ENCODE results near the gene CD164L2.

CD164L2 gene

GRCh38 chr1:27356619-27357280 is 26.4 kb downstream of the CD164L2 start:
- DNase-seq (ENCODE audit: low read depth): no peak
- TF ChIP-seq, protein P1, sequence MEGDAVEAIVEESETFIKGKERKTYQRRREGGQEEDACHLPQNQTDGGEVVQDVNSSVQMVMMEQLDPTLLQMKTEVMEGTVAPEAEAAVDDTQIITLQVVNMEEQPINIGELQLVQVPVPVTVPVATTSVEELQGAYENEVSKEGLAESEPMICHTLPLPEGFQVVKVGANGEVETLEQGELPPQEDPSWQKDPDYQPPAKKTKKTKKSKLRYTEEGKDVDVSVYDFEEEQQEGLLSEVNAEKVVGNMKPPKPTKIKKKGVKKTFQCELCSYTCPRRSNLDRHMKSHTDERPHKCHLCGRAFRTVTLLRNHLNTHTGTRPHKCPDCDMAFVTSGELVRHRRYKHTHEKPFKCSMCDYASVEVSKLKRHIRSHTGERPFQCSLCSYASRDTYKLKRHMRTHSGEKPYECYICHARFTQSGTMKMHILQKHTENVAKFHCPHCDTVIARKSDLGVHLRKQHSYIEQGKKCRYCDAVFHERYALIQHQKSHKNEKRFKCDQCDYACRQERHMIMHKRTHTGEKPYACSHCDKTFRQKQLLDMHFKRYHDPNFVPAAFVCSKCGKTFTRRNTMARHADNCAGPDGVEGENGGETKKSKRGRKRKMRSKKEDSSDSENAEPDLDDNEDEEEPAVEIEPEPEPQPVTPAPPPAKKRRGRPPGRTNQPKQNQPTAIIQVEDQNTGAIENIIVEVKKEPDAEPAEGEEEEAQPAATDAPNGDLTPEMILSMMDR (conservative IDR thresholded peaks at IDR 0.05; ENCODE audit: low read length): no peak
- no peak overlapping the region for H3K4me3 ChIP-seq (ENCODE audit: low read length)

GRCh38 chr1:27356277-27356618 is 26.9 kb downstream of the CD164L2 start:
- DNase-seq (ENCODE audit: low read depth): no peak
- TF ChIP-seq, protein P1 (conservative IDR thresholded peaks at IDR 0.05; ENCODE audit: low read length): no peak
- H3K4me3 ChIP-seq (ENCODE audit: low read length): no peak overlapping the region

DNA sequence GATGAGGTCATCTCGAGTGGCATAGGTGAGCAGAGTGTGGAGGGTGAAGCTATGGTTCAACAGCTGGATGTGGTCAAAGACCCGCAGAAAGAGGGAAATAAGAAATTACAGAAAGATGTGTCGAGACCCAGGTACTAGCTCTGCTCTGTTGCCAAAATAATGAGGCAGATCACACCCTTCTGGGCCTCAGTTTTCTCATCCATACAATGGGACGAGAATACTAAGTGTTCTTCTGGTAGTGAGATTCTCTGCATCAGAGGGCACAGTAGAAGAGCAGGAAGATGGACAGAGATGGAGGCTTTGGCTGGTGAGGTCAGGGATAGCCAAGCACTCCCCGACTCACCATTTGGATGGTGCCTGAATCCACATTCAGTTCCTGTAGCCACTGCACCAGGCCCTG is 27.4 kb downstream of the CD164L2 start:
- H3K4me3 ChIP-seq (ENCODE audit: low read length): no peak overlapping the region
- TF ChIP-seq, protein P1 (conservative IDR thresholded peaks at IDR 0.05; ENCODE audit: low read length): no peak
- no peak for DNase-seq (ENCODE audit: low read depth)

- no peak for DNase-seq (ENCODE audit: low read depth)
- TF ChIP-seq, protein P1 (conservative IDR thresholded peaks at IDR 0.05; ENCODE audit: low read length): no peak
- no peak overlapping the region for H3K4me3 ChIP-seq (ENCODE audit: low read length)
Observed at GRCh38 chr1:27353629-27354028, 29.5 kb downstream of the CD164L2 start.

DNA sequence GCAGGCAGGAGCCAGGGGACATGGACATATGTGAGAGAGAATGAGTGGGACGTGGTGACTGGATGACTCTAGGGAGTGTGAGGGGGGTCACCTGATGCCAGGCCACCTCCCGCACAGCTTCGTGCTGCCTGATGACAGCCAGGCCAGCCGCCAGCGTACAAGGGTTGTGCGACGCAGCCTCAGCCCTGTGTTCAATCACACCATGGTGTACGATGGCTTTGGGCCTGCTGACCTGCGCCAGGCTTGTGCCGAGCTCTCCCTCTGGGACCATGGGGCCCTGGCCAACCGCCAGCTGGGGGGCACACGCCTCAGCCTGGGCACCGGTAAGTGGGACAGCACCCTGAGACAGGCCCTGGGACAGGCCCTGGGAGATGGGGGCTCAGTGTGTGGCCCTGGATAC is 30.0 kb downstream of the CD164L2 start:
- DNase-seq (ENCODE audit: low read depth): no peak

DNA sequence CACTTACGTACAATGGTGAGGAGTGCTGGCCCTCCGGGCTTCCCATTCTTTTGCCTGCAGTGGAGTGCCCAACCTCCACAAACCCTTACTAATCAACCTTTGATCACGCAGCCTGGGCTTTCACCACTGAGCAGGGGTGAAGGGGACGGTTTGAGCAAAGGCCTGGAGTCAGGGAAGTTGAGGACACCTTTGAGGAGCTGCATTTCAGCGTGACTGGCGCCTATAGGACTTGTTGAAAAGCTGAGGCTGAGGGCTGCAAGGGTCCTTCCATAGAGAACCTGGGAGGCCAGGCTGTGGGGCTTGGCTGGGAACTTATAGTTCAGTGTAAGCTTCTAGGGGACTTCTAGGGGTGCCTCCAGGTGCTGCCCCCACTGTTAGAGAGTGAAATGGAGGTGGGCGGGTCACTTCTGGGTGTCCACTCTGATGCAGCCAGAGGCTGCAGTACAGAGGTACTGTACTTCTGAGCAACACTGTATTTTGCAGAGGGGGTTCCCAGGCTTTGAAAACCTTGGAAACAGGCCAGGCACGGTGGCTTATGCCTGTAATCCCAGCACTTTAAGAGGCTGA is 31.5 kb downstream of the CD164L2 start:
- TF ChIP-seq, protein P1 (conservative IDR thresholded peaks at IDR 0.05; ENCODE audit: low read length): no peak
- no peak overlapping the region for H3K4me3 ChIP-seq (ENCODE audit: low read length)
- DNase-seq (ENCODE audit: low read depth): no peak

More for the DNA sequence above, 30.0 kb downstream of the CD164L2 start:
- TF ChIP-seq, protein P1 (conservative IDR thresholded peaks at IDR 0.05; ENCODE audit: low read length): no peak
- no peak overlapping the region for H3K4me3 ChIP-seq (ENCODE audit: low read length)
